Upper lobe of left lung (tissue), 6 donors: ENCODE measurements around the gene LRRC17. TPM values are rescaled to one million over a fixed set of nuclear protein-coding genes. Genes with fewer than 3 reads are reported as not detected.

Experiments used
- ATAC-seq, 2 donors: fragments of 200-7000 bp; cut with Tn5 transposase; one replicate each; pipeline ENCODE4 v1.9.1; 2022; ENCODE audit warnings: mild to moderate bottlenecking in 2 of 2, moderate library complexity in 2 of 2; ENCODE audit not compliant: low FRiP score in 2 of 2
- DNase-seq, 2 donors: peaks; one replicate each; pipeline ENCODE4 v3.0.0-alpha.2; 2019 to 2020
- H3K27ac ChIP-seq, 4 donors: fragments of 200-600 bp; sonication (generic); one replicate each; pipeline ENCODE4 v1.5.1; 2016 to 2019
- H3K27me3 ChIP-seq, 4 donors: fragments of 200-600 bp; sonication (generic); one replicate each; pipeline ENCODE4 v1.5.1; 2017 to 2019
- H3K36me3 ChIP-seq, 4 donors: fragments of 200-600 bp; sonication (generic); one replicate each; pipeline ENCODE4 v1.5.1; 2016 to 2019
- H3K4me1 ChIP-seq, 4 donors: fragments of 200-600 bp; sonication (generic); one replicate each; pipeline ENCODE4 v1.5.1; 2018 to 2019
- H3K4me3 ChIP-seq, 4 donors: fragments of 200-600 bp; sonication (generic); one replicate each; pipeline ENCODE4 v1.5.1; 2017 to 2019; ENCODE audit warnings: mild to moderate bottlenecking in 2 of 4, moderate library complexity in 1 of 4
- H3K9me3 ChIP-seq, 4 donors: fragments of 200-600 bp; sonication (generic); one replicate each; pipeline ENCODE4 v1.5.1; 2018 to 2019
- CTCF ChIP-seq, 6 experiments: fragments of 450-650 bp in 4 of 6; fragments of 200-600 bp in 2 of 6; sonication (generic) in 2 of 6; IDR thresholded peaks; one replicate each; pipeline ENCODE4 v1.5.1; 2016 to 2019; ENCODE audit warnings: antibody characterized with exemption in 6 of 6
- EP300 ChIP-seq, 4 donors: sonication (generic); formaldehyde crosslinking; IDR thresholded peaks; one replicate each; pipeline ENCODE4 v1.5.1; 2017; ENCODE audit warnings: antibody characterized with exemption in 4 of 4, control low read depth in 2 of 4
- POLR2A ChIP-seq, 4 donors: fragments of 450-650 bp; IDR thresholded peaks; one replicate each; pipeline ENCODE4 v1.5.1; 2016 to 2017; ENCODE audit warnings: antibody characterized with exemption in 4 of 4, mild to moderate bottlenecking in 2 of 4
- POLR2AphosphoS5 ChIP-seq, 2 donors: sonication (generic); formaldehyde crosslinking; IDR thresholded peaks; one replicate each; pipeline ENCODE4 v1.5.1; 2017; ENCODE audit warnings: antibody characterized with exemption in 2 of 2
- WGBS, 2 donors: methylation state at CpG; one replicate each; pipeline ENCODE4 v1.1.5; 2017 to 2018; 5-methylcytosine and 5-hydroxymethylcytosine counted together
- total RNA-seq, 6 donors: library from RNA; depleted of rRNA in 4 of 6; stranded (reverse); fragments of >200 nt in 4 of 6; gene quantifications; one replicate each; pipeline versions ENCODE4 v1.1.0 to v1.2.1, GENCODE V29; 2016 to 2021
- donor health status: DM: no; HTN: no; CAD: no; lungs with moderate emphysema.
- donor health status: DM: no; HTN: yes; CAD: no; lungs with severe emphysema.

The LRRC17 gene
- total RNA-seq, 6 donors from 2014 or later, result 0.46 to 4.7 (median 3.4) TPM; not detected in 1

GRCh38 chr7:102994567-102994966 lies 81.8 kb downstream of the LRRC17 start:
- H3K36me3 ChIP-seq, result no peaks in the 10 kb centered on the region
- ATAC-seq, result no peak
- peaks cover 0 to 11% (median 3%) of the 10 kb centered on the region in 4 donors for H3K4me1 ChIP-seq
- no peaks in the 10 kb centered on the region for H3K27me3 ChIP-seq
- 88% methylated on average over 3 of the region's 3 CpGs for WGBS, 2 donors
- no peak overlapping the region for H3K27ac ChIP-seq
- TF ChIP-seq CTCF (IDR thresholded peaks at IDR 0.05) (no peak), POLR2A (IDR thresholded peaks at IDR 0.05) (no peak), POLR2AphosphoS5 (IDR thresholded peaks at IDR 0.05) (no peak), EP300 (IDR thresholded peaks at IDR 0.05) (no peak)
- DNase-seq, result no peak
- H3K4me3 ChIP-seq, result no peak overlapping the region
- H3K9me3 ChIP-seq, result no peaks in the 10 kb centered on the region

Other genes starting within 250 kb of the LRRC17 start
- 10 to 100 TPM in 2 of 6 donors, 1 to 10 TPM in 4; 2.1 to 24.3 (median 5.6) TPM for gene POLR2J2, start 241.3 kb upstream of the LRRC17 start, total RNA-seq
- 10 to 100 TPM in 5 of 6 donors, 1 to 10 TPM in 1; 6.2 to 55.5 (median 13.5) TPM for gene FAM185A, start 164.0 kb upstream of the LRRC17 start, total RNA-seq
- 10 to 100 TPM in 1 of 6 donors, 1 to 10 TPM in 5; 1.6 to 11.6 (median 2.9) TPM for gene FBXL13, start 161.8 kb downstream of the LRRC17 start, total RNA-seq
- 10 to 100 TPM; 13.6 to 34.5 (median 30.4) TPM for gene ARMC10, start 162.1 kb downstream of the LRRC17 start, total RNA-seq
- gene NAPEPLD, start 236.1 kb downstream of the LRRC17 start, total RNA-seq, result 10 to 100 TPM in 4 of 6 donors, 1 to 10 TPM in 2; 8.9 to 20.8 (median 10.8) TPM